HepG2 (cell line): ENCODE measurements around the gene C10orf90. TPM values are rescaled to one million over a fixed set of nuclear protein-coding genes. Genes with fewer than 3 reads are reported as not detected.

ENCODE experiments used
- ATAC-seq: fragments of 200-7000 bp; cut with Tn5 transposase; 3 replicates; pipeline ENCODE4 v1.9.1; 2020; ENCODE audit warnings: mild to moderate bottlenecking, moderate library complexity
- BruUV-seq: library from RNA; stranded (reverse); fragments of 400-500 nt; replicated peaks from 2 replicates; lab custom pipeline; 2021; lab: Mats Ljungman, UMichigan
- CTCF ChIA-PET: fragments of 300-600 bp; formaldehyde crosslinking; extraction: SDS; loops from one replicate; lab custom pipeline; 2021; ENCODE audit warnings: low total read pairs, inconsistent platforms, low intra/inter-chr PET ratio; lab: Yijun Ruan, JAX
- POLR2A ChIA-PET: fragments of 350-600 bp; sonication (Branson Sonifier 250); formaldehyde crosslinking; loops from one replicate; lab custom pipeline; 2020; ENCODE audit warnings: antibody characterized with exemption, inconsistent platforms; lab: Yijun Ruan, JAX
- DNase-seq: peaks from one replicate; pipeline ENCODE4 v3.0.0-alpha.2; 2015; ENCODE audit warnings: low spot score
- FAIRE-seq: peaks from 3 replicates; lab custom pipeline; 2011; peaks lifted over from hg19 to GRCh38; lab: Jason Lieb, UNC
- H2AFZ ChIP-seq: one replicate; pipeline ENCODE4 v1.6.1; 2011; ENCODE audit warnings: low read length, inconsistent platforms
- H3K27ac ChIP-seq: fragments of 300-600 bp; 3 replicates; pipeline ENCODE4 v1.8.0; 2011; ENCODE audit warnings: mixed run types, mild to moderate bottlenecking, mixed read lengths, low read length, inconsistent platforms; ENCODE audit not compliant: insufficient read depth; ENCODE audit errors: extremely low read length
- H3K27me3 ChIP-seq, 2 experiments: fragments of 200-600 bp in 1 of 2; 2 replicates in 1 of 2; 3 replicates in 1 of 2; pipeline versions ENCODE4 v1.6.0 to v1.8.0; 2011; ENCODE audit warnings: low read length in 2 of 2, mild to moderate bottlenecking in 2 of 2, moderate library complexity in 2 of 2, inconsistent platforms in 1 of 2; ENCODE audit not compliant: insufficient read depth in 2 of 2, control insufficient read depth in 1 of 2
- H3K36me3 ChIP-seq, 2 experiments: fragments of 200-600 bp in 1 of 2; replicated peaks in 1 of 2; 2 replicates in 1 of 2; 3 replicates in 1 of 2; pipeline versions ENCODE4 v1.5.1 to v1.8.0; 2011; ENCODE audit warnings: low read length in 2 of 2, inconsistent platforms in 1 of 2; ENCODE audit not compliant: insufficient read depth in 2 of 2, control insufficient read depth in 1 of 2
- H3K4me1 ChIP-seq: 2 replicates; pipeline ENCODE4 v1.5.1; 2012; ENCODE audit warnings: low read length, inconsistent platforms; ENCODE audit not compliant: insufficient read depth
- H3K4me2 ChIP-seq: 2 replicates; pipeline ENCODE4 v1.6.0; 2011; ENCODE audit warnings: low read depth, low read length, inconsistent platforms
- H3K4me3 ChIP-seq, 3 experiments: fragments of 200-600 bp in 1 of 3; sonication (generic), shearing (Covaris generic) in 1 of 3; replicated peaks in 1 of 3; 2 replicates each; pipeline ENCODE4 v1.5.1; 2011 to 2016; ENCODE audit warnings: low read length in 3 of 3, inconsistent platforms in 2 of 3, low read depth in 2 of 3, mild to moderate bottlenecking in 2 of 3, control low read depth in 1 of 3, mixed read lengths in 1 of 3; ENCODE audit not compliant: insufficient read depth in 1 of 3
- H3K79me2 ChIP-seq: one replicate; pipeline ENCODE4 v1.6.1; 2011; ENCODE audit warnings: low read length, inconsistent platforms; ENCODE audit not compliant: insufficient read depth
- H3K9ac ChIP-seq: 2 replicates; pipeline ENCODE4 v1.6.0; 2011; ENCODE audit warnings: mild to moderate bottlenecking, low read depth, low read length, inconsistent platforms; ENCODE audit not compliant: insufficient read depth
- H3K9me3 ChIP-seq: 2 replicates; pipeline ENCODE4 v1.5.1; 2012; ENCODE audit warnings: mild to moderate bottlenecking, low read length
- H4K20me1 ChIP-seq: 2 replicates; pipeline ENCODE4 v1.6.0; 2011; ENCODE audit warnings: inconsistent platforms, mild to moderate bottlenecking, low read length, moderate library complexity; ENCODE audit not compliant: insufficient read depth
- CBX5 ChIP-seq: sonication (generic); formaldehyde crosslinking; IDR thresholded peaks from 2 replicates; pipeline ENCODE4 v1.4.0; 2020; ENCODE audit warnings: missing genetic modification reagents, borderline replicate concordance
- GABPB1 ChIP-seq: IDR thresholded peaks from 2 replicates; pipeline ENCODE4 v1.6.1; 2016; ENCODE audit warnings: mild to moderate bottlenecking, missing genetic modification reagents, moderate library complexity, missing compliant biosample characterization
- HNF4G ChIP-seq, 2 experiments: sonication (generic) in 1 of 2; formaldehyde crosslinking in 1 of 2; IDR thresholded peaks; 2 replicates each; pipeline versions ENCODE4 v1.4.0 to v1.6.1; 2011 to 2020; ENCODE audit warnings: borderline replicate concordance in 2 of 2, low read depth in 2 of 2, mild to moderate bottlenecking in 2 of 2, low read length in 1 of 2, missing genetic modification reagents in 1 of 2, moderate library complexity in 1 of 2
- IRX3 ChIP-seq: sonication (generic); formaldehyde crosslinking; IDR thresholded peaks from 2 replicates; pipeline ENCODE4 v1.8.1; 2023; ENCODE audit warnings: mild to moderate bottlenecking, low read depth, missing genetic modification reagents, borderline replicate concordance
- KDM3A ChIP-seq: IDR thresholded peaks from 2 replicates; pipeline ENCODE4 v1.6.1; 2018; ENCODE audit warnings: low read depth, missing compliant biosample characterization
- LRRFIP1 ChIP-seq: sonication (generic); formaldehyde crosslinking; conservative IDR thresholded peaks from 2 replicates; pipeline ENCODE4 v1.4.0; 2020; ENCODE audit warnings: missing genetic modification reagents
- MTA1 ChIP-seq: sonication (generic); formaldehyde crosslinking; IDR thresholded peaks from 2 replicates; pipeline ENCODE4 v1.4.0; 2020; ENCODE audit warnings: missing genetic modification reagents, mild to moderate bottlenecking, borderline replicate concordance
- NCOA2 ChIP-seq: sonication (generic); formaldehyde crosslinking; IDR thresholded peaks from 2 replicates; pipeline ENCODE4 v1.8.0; 2022; ENCODE audit warnings: inconsistent platforms
- POGZ ChIP-seq: sonication (generic); formaldehyde crosslinking; IDR thresholded peaks from 2 replicates; pipeline ENCODE4 v1.4.0; 2020; ENCODE audit warnings: mild to moderate bottlenecking, missing genetic modification reagents
- RARA ChIP-seq: IDR thresholded peaks from 2 replicates; pipeline ENCODE4 v1.6.1; 2016; ENCODE audit warnings: missing genetic modification reagents, missing compliant biosample characterization
- RARG ChIP-seq: sonication (generic); formaldehyde crosslinking; IDR thresholded peaks from 2 replicates; pipeline ENCODE4 v1.4.0; 2020; ENCODE audit warnings: low read depth, mild to moderate bottlenecking, missing genetic modification reagents
- RFXANK ChIP-seq: IDR thresholded peaks from 2 replicates; pipeline ENCODE4 v1.6.1; 2016
- SKI ChIP-seq: fragments of 450-650 bp; IDR thresholded peaks from one replicate; pipeline ENCODE4 v1.6.1; 2018; ENCODE audit warnings: mild to moderate bottlenecking; ENCODE audit not compliant: partially characterized antibody
- THYN1 ChIP-seq: sonication (generic); formaldehyde crosslinking; IDR thresholded peaks from 2 replicates; pipeline ENCODE4 v1.8.1; 2023; ENCODE audit warnings: low read depth, mild to moderate bottlenecking, moderate library complexity, missing genetic modification reagents, borderline replicate concordance
- WIZ ChIP-seq: sonication (generic); formaldehyde crosslinking; IDR thresholded peaks from 2 replicates; pipeline ENCODE4 v1.5.1; 2020; ENCODE audit warnings: mild to moderate bottlenecking, missing genetic modification reagents
- ZNF230 ChIP-seq: sonication (generic); formaldehyde crosslinking; IDR thresholded peaks from 2 replicates; pipeline ENCODE4 v1.4.0; 2020; ENCODE audit warnings: mild to moderate bottlenecking, missing genetic modification reagents
- ZNF260 ChIP-seq: sonication (generic); formaldehyde crosslinking; IDR thresholded peaks from 2 replicates; pipeline ENCODE4 v1.4.0; 2020; ENCODE audit warnings: missing genetic modification reagents, low read depth, mild to moderate bottlenecking, borderline replicate concordance
- ZNF572 ChIP-seq: sonication (generic); formaldehyde crosslinking; IDR thresholded peaks from 2 replicates; pipeline ENCODE4 v1.5.1; 2020; ENCODE audit warnings: mild to moderate bottlenecking, missing genetic modification reagents
- ZNF776 ChIP-seq: sonication (generic); formaldehyde crosslinking; IDR thresholded peaks from 2 replicates; pipeline ENCODE4 v1.4.0; 2020; ENCODE audit warnings: mild to moderate bottlenecking, missing genetic modification reagents
- WGBS: methylation state at CpG from one replicate; pipeline ENCODE4 v1.1.6; 2017; ENCODE audit warnings: low lambda C conversion rate; 5-methylcytosine and 5-hydroxymethylcytosine counted together
- in situ Hi-C: cut with HindIII; loops from 2 replicates; pipeline ENCODE4 v1.10.0; 2017; ENCODE audit warnings: low pct_unique_long_range_greater_than_20kb; ENCODE audit not compliant: extremely low pct_ligation_motif_present
- intact Hi-C: fragments of 100-400 bp; cut with micrococcal nuclease; formaldehyde crosslinking; loops from one replicate; pipeline ENCODE4 v1.10.0; 2022; ENCODE audit not compliant: unreplicated experiment
- polyA plus RNA-seq, 8 experiments: library from polyadenylated mRNA; depleted of rRNA in 3 of 8; stranded (reverse) in 7 of 8; unstranded in 1 of 8; fragments of >200 nt; fragmentation: Illumina TruSeq in 4 of 8; extraction: Trizol in 4 of 8; gene quantifications; 2 replicates each; pipeline versions ENCODE4 v1.2.1 to v1.2.3, GENCODE V29; 2011 to 2016; ENCODE audit warnings: low read depth in 4 of 8, missing spikeins in 1 of 8, mixed read lengths in 1 of 8; ENCODE audit not compliant: insufficient read depth in 1 of 8
- total RNA-seq, 5 experiments: library from RNA; depleted of rRNA; stranded (reverse); fragments of >200 nt; fragmentation: Illumina TruSeq; extraction: Trizol; gene quantifications; 2 replicates each; pipeline ENCODE4 v1.2.3, GENCODE V29; 2016; ENCODE audit warnings: low read depth in 1 of 5

Gene C10orf90
- total and polyA plus RNA-seq, 2 of the 13 experiments (the other 11 are each of a cell fraction or from before 2014, with no cell fraction given), result not detected

GRCh38 chr10:126468876-126469643 lies 201.4 kb downstream of the C10orf90 start:
- no TSS peak for BruUV-seq
- CTCF ChIA-PET, result no interaction called here

More at GRCh38 chr10:126468876-126469643, 201.4 kb downstream of the C10orf90 start:
- Histone ChIP-seq H3K9ac (no peak overlapping the region), H3K27me3 (no peaks in the 10 kb centered on the region), H3K27ac (no peak overlapping the region), H3K4me3 (no peak overlapping the region), H3K9me3 (no peaks in the 10 kb centered on the region), H3K4me2 (no peak overlapping the region), H3K36me3 (no peaks in the 10 kb centered on the region), H3K79me2 (no peaks in the 10 kb centered on the region), H3K4me1 (no peaks in the 10 kb centered on the region), H2AFZ (no peak overlapping the region), H4K20me1 (no peaks in the 10 kb centered on the region)
- in situ Hi-C loops, result no loop called here
- DNase-seq (no peak), ATAC-seq (no peak), FAIRE-seq (no peak)
- TF ChIP-seq ZNF572 (no peak), IRX3 (no peak), RARA (CRISPR knock-in tag) (no peak), NCOA2 (no peak), HNF4G (IDR thresholded peaks at IDR 0.05; ENCODE audit: borderline replicate concordance, low read depth, low read length) (no peak), HNF4G (CRISPR knock-in tag; IDR thresholded peaks at IDR 0.05; ENCODE audit: borderline replicate concordance, low read depth) (no peak), MTA1 (CRISPR knock-in tag) (no peak), CBX5 (CRISPR knock-in tag) (no peak), LRRFIP1 (CRISPR knock-in tag) (no peak), KDM3A (CRISPR knock-in tag) (no peak), ZNF776 (CRISPR knock-in tag) (no peak), POGZ (no peak), ZNF260 (no peak), ZNF230 (CRISPR knock-in tag) (no peak), RFXANK (CRISPR knock-in tag) (no peak), GABPB1 (CRISPR knock-in tag) (no peak), RARG (CRISPR knock-in tag) (no peak), SKI (no peak), THYN1 (CRISPR knock-in tag) (no peak), WIZ (CRISPR knock-in tag) (no peak)
- intact Hi-C loops, result no loop called here
- 7% methylated on average over 5 of the region's 5 CpGs for WGBS
- POLR2A ChIA-PET, result no interaction called here
